Esophagus muscularis mucosa (tissue), 4 donors: ENCODE measurements around the gene MTURN. TPM values are rescaled to one million over a fixed set of nuclear protein-coding genes. Genes with fewer than 3 reads are reported as not detected.

Experiments
- DNase-seq: peaks from one replicate; pipeline ENCODE4 v3.0.0-alpha.2; 2017; ENCODE audit errors: extremely low spot score
- H3K27ac ChIP-seq, 4 donors: fragments of 200-600 bp; sonication (generic); replicated peaks in 1 of 4; 1 replicate in 3 of 4; 2 replicates in 1 of 4; pipeline ENCODE4 v1.5.1; 2016 to 2019; ENCODE audit warnings: mild to moderate bottlenecking in 1 of 4
- H3K27me3 ChIP-seq, 4 donors: fragments of 200-600 bp; sonication (generic); one replicate each; pipeline versions ENCODE4 v1.5.1 to v1.6.0; 2016 to 2019
- H3K36me3 ChIP-seq, 4 donors: fragments of 200-600 bp; sonication (generic); one replicate each; pipeline ENCODE4 v1.5.1; 2016 to 2019
- H3K4me1 ChIP-seq, 4 donors: fragments of 200-600 bp; sonication (generic); one replicate each; pipeline ENCODE4 v1.5.1; 2016 to 2019
- H3K4me3 ChIP-seq, 4 donors: fragments of 200-600 bp; sonication (generic); 1 replicate in 2 of 4; 2 replicates in 2 of 4; pipeline ENCODE4 v1.5.1; 2016 to 2019; ENCODE audit warnings: mild to moderate bottlenecking in 4 of 4, moderate library complexity in 1 of 4
- H3K9me3 ChIP-seq, 4 donors: fragments of 200-600 bp; sonication (generic); 1 replicate in 3 of 4; 2 replicates in 1 of 4; pipeline ENCODE4 v1.5.1; 2016 to 2019
- EP300 ChIP-seq: sonication (generic); formaldehyde crosslinking; IDR thresholded peaks from one replicate; pipeline ENCODE4 v1.6.1; 2017; ENCODE audit warnings: antibody characterized with exemption
- POLR2A ChIP-seq: fragments of 450-650 bp; IDR thresholded peaks from one replicate; pipeline ENCODE4 v1.6.1; 2017; ENCODE audit warnings: antibody characterized with exemption, moderate library complexity, mild to moderate bottlenecking, low read depth
- POLR2AphosphoS5 ChIP-seq, 2 donors: sonication (generic); formaldehyde crosslinking; IDR thresholded peaks; one replicate each; pipeline ENCODE4 v1.6.1; 2017; ENCODE audit warnings: antibody characterized with exemption in 2 of 2
- WGBS: methylation state at CpG from one replicate; pipeline ENCODE4 v1.1.5; 2018; 5-methylcytosine and 5-hydroxymethylcytosine counted together
- intact Hi-C: fragments of 100-400 bp; cut with DNase I; formaldehyde crosslinking; loops from one replicate; pipeline ENCODE4 v1.15.1; 2023
- total RNA-seq, 4 donors: library from RNA; depleted of rRNA; stranded (reverse); fragments of >200 nt; gene quantifications; one replicate each; pipeline versions ENCODE4 v1.1.0 to v1.2.1, GENCODE V29; 2016
- TF ChIP-seq, protein P1 (sequence below), 3 experiments: fragments of 200-600 bp in 2 of 3; fragments of 450-650 bp in 1 of 3; sonication (generic) in 2 of 3; IDR thresholded peaks; one replicate each; pipeline ENCODE4 v1.5.1; 2017 to 2019; ENCODE audit warnings: antibody characterized with exemption in 3 of 3, mild to moderate bottlenecking in 2 of 3, moderate library complexity in 1 of 3

The MTURN gene
- total RNA-seq = 100 to 1,000 TPM; 158 to 249 (median 196) TPM

DNA sequence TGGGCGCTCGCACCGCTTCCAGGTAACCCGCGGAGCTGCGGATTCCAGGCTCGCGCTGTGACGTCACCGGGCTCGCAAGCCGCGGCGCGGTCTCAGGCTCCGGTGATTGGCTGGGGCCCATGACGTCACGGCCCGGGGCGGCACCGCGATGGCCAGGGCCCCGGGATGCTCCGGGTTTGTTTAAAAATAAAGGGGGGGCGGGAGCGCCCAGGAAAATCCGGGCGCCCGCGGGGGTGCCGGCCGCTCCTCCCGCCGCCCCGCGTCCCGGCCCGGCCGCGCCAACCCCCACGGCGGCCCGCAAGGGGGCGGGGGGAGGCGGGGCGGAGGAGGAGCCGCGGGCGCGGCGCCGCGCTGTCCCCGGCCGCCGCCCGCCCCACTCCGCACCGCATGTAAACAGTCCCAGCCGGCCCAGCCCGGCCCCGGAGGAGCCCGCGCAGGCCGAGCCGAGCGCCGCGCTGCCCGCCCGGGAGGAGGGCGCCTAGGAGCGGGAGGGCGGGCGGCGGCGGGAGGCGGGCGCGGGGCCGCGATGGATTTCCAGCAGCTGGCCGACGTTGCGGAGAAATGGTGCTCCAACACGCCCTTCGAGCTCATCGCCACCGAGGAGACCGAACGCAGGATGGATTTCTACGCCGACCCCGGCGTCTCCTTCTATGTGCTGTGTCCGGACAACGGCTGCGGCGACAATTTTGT, at the start of gene MTURN:
MTURN (plus strand) TSS at position 376 of the 690 bp plus-strand sequence; CDS start at position 527, 151 bp downstream.
- H3K4me3 ChIP-seq = peak within 1 kb of the TSS; percentile 95 to 99 (median 96)
- peak; percentile 25 to 62 for TF ChIP-seq POLR2AphosphoS5 (IDR thresholded peaks at IDR 0.05)
- TF ChIP-seq, protein P1, sequence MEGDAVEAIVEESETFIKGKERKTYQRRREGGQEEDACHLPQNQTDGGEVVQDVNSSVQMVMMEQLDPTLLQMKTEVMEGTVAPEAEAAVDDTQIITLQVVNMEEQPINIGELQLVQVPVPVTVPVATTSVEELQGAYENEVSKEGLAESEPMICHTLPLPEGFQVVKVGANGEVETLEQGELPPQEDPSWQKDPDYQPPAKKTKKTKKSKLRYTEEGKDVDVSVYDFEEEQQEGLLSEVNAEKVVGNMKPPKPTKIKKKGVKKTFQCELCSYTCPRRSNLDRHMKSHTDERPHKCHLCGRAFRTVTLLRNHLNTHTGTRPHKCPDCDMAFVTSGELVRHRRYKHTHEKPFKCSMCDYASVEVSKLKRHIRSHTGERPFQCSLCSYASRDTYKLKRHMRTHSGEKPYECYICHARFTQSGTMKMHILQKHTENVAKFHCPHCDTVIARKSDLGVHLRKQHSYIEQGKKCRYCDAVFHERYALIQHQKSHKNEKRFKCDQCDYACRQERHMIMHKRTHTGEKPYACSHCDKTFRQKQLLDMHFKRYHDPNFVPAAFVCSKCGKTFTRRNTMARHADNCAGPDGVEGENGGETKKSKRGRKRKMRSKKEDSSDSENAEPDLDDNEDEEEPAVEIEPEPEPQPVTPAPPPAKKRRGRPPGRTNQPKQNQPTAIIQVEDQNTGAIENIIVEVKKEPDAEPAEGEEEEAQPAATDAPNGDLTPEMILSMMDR (IDR thresholded peaks at IDR 0.05) = no peak
- peaks cover 15 to 47% (median 45%) of the 10 kb centered on the region in 4 donors for H3K4me1 ChIP-seq
- H3K36me3 ChIP-seq = no peaks in the 10 kb centered on the region
- H3K27ac ChIP-seq = peak within 1 kb of the TSS; percentile 96 to 98 (median 98)
- H3K27me3 ChIP-seq = no peaks in the 10 kb centered on the region
- no peaks in the 10 kb centered on the region for H3K9me3 ChIP-seq
- WGBS = 0% methylated on average over 17 of the region's 99 CpGs
- peak; percentile 98 for DNase-seq
- intact Hi-C loops = loop anchor here (5.0 kb wide), 2 partner anchors 52 to 107 kb away; partner anchors contain the start of genes FKBP14 and PLEKHA8

DNA sequence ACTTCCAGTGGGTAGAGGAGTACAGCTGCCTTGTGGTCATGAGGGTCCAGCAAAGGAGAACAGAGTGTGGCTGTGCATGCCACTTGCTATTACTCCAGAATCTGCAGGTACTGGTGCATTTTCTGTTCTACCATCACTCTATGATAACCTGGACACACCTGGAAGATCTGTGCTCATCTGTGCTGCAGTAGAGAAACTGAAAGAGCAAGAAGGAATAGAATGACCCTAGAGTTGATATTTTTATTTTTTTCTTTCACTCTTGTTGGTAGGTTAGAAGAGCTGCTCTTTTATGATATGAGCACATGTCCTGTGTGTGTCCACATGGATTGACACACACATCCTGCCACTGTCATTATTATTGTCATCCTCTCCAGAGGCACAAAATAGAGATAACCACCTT, 48.3 kb upstream of the MTURN start:
- TF ChIP-seq, protein P1 (IDR thresholded peaks at IDR 0.05) = no peak
- TF ChIP-seq POLR2A = no peak
- no peaks in the 10 kb centered on the region for H3K9me3 ChIP-seq
- no peaks in the 10 kb centered on the region for H3K27me3 ChIP-seq
- DNase-seq = no peak
- no peaks in the 10 kb centered on the region for H3K4me1 ChIP-seq
- H3K4me3 ChIP-seq = no peak overlapping the region
- no peak overlapping the region for H3K27ac ChIP-seq
- intact Hi-C loops = no loop called here
- H3K36me3 ChIP-seq = peaks cover 0 to 18% (median 2%) of the 10 kb centered on the region in 4 donors

DNA sequence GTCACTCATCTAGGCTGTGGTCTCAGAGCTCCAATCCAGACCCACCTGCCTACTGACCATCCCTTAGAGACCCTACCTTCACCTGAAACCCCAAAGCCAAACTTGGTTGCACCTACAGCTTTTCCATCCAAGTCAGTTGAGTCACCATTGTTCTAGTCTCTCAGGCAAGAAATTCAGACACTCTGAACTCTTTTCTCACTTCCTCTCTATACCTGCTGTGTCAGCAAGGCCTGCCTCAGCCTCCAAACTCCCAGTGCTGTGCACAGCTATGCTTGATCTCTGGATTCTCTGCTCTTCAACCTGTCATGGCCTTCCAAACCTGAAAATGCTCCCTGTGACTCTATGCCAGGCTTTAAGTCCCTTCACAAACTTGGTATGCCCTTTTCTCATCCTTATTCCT, 47.4 kb upstream of the MTURN start:
- Histone ChIP-seq H3K4me1 (peaks cover 0 to 3% (median 0%) of the 10 kb centered on the region in 4 donors), H3K4me3 (no peak overlapping the region), H3K9me3 (no peaks in the 10 kb centered on the region), H3K27ac (no peak overlapping the region), H3K27me3 (no peaks in the 10 kb centered on the region), H3K36me3 (peaks cover 0 to 10% (median 0%) of the 10 kb centered on the region in 4 donors)
- intact Hi-C loops = no loop called here
- DNase-seq = no peak
- TF ChIP-seq, protein P1 (IDR thresholded peaks at IDR 0.05) = no peak
- TF ChIP-seq POLR2A = no peak
- TF ChIP-seq POLR2AphosphoS5 (IDR thresholded peaks at IDR 0.05) = no peak
- no peak for TF ChIP-seq EP300

DNA sequence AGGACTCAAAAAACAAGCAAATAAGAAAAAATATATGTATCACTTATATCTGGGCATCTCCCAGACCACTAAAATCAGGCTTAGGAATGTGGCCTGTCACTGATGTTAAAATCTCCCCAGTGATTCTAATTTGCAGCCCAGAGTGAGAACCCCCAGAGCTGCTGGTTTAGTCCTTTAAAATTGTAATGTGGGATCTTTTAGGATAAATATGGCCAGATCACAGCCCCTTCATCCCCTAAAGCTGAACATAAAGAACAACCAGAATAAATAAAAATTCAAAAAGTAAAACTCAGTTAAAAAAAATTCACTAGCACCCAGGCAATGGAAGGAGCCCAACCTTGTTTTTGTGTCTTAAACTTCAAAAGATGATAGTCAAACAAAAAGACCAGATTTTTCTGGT, 46.4 kb upstream of the MTURN start:
- H3K9me3 ChIP-seq = no peaks in the 10 kb centered on the region
- no peaks in the 10 kb centered on the region for H3K27me3 ChIP-seq
- DNase-seq = no peak
- H3K36me3 ChIP-seq = peaks cover 0 to 9% (median 0%) of the 10 kb centered on the region in 4 donors
- no peak overlapping the region for H3K4me3 ChIP-seq
- H3K4me1 ChIP-seq = peaks cover 0 to 6% (median 0%) of the 10 kb centered on the region in 4 donors
- H3K27ac ChIP-seq = no peak overlapping the region
- no peak for TF ChIP-seq POLR2A
- intact Hi-C loops = no loop called here

DNA sequence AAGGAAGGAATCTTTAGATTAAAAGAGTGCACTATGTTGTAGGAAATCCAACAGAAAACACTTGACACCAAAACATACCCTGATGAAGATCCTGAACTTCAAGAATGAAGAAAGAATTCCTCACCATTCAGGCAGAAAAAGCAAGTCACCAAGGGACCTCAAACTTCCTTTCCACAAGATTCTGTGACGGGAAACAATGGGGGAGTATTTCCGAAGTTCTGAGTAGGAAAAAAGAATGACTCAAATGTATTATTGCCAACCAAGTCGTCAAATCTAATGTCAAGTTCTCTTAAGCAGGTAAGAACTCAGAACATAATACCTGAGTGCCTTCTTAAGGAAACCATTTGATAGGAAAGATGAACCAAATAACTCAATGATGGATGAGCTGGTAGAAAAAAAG, 44.7 kb upstream of the MTURN start:
- TF ChIP-seq EP300 = no peak
- TF ChIP-seq, protein P1 (IDR thresholded peaks at IDR 0.05) = no peak
- no peak for TF ChIP-seq POLR2AphosphoS5 (IDR thresholded peaks at IDR 0.05)
- TF ChIP-seq POLR2A = no peak
- DNase-seq = no peak
- Histone ChIP-seq H3K4me3 (no peak overlapping the region), H3K36me3 (peaks cover 0 to 9% (median 0%) of the 10 kb centered on the region in 4 donors), H3K27ac (no peak overlapping the region), H3K4me1 (peaks cover 0 to 6% (median 0%) of the 10 kb centered on the region in 4 donors), H3K9me3 (no peaks in the 10 kb centered on the region), H3K27me3 (no peaks in the 10 kb centered on the region)
- intact Hi-C loops = no loop called here
- WGBS = 76% methylated on average over 3 of the region's 3 CpGs
